TTC549 (cell line): ENCODE results near the gene LSS.

Experiments
- FAIRE-seq: peaks from 2 replicates; lab custom pipeline; 2012; peaks lifted over from hg19 to GRCh38; lab: Jason Lieb, UNC

The LSS gene

DNA sequence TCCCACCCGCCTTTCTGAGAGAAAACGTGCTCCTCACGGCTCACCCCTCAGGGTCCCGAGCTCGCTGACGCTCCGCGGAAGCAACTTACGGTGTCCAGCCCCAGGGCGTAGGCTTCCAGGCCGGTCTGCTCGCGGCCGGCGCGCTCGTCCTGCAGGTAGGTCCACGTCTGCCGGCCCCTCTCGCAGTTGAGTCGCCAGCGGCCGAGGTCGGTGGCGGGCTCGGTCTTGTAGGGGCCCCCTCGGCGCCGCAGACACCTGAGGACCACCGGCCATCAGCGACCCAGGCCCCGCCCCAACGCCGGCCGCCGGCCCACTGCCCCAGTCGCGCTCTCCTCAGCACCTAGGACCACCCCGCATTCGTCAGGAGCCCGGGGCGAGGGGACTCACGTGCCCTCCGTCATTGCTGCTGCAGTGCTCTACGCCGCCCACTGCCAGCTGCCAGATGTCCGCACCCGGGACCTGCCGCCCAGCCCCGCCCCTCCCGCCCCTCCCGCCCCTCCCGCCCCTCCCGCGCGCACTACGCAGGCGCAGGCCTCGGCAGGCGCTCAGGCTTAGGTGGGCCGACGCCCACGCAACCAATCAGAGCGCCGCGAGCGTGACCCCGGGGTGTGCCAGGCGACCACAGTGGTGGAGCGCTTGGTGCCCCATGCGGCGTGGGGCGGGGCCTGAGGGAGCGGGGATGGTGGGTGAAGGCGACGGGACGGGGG is at the start of gene LSS:
Gene LSS (minus strand): TSS at position 430 of the 707 bp plus-strand sequence. CDS start 29 bp downstream, at position 401.
- FAIRE-seq: no peak

DNA sequence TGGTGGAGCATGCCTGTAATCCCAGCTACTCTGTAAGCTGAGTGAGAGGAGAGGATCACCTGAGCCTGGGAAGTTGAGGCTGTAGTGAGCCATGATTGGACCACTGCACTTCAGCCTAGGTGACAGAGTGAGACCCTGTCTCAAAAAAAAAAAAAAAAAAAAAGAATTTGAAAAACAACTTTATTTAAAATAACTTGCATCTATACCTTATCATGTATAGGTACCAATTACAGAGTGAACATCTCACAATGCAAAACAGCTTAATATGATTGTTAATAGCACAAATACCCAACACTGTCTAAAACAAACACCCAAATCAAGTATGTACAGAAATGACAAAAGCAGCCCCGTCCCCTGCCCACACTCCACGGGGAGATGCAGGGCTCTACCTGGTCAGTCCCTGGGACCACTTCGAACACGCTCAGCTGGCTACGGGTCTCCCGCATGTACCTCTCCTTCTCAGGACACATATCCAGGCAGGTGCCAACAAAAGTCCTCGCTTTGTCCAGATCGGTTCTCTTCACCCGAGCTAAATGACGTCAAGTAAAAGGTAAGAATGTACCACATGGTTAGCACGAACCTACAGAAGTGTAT is 46.3 kb upstream of the LSS start:
- FAIRE-seq: no peak

DNA sequence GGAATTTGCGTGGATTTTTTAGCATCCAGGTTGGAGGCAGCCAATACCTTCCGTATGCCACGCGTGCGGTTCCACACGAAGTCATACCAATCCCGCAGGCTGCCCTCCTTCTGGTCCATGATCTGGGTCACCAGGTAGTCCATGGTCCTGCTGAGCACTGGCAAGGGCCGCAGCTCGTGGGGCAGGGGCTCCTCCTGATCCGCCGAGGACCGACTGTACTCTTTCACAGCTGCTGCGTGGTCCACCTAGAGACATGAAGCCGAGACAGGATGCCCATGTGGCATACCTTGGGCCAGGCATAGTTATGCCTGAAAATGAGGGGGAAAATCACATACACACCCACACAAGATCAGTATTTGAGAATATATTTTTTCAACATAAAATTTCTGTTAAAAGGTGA is 44.8 kb upstream of the LSS start:
- no peak for FAIRE-seq

DNA sequence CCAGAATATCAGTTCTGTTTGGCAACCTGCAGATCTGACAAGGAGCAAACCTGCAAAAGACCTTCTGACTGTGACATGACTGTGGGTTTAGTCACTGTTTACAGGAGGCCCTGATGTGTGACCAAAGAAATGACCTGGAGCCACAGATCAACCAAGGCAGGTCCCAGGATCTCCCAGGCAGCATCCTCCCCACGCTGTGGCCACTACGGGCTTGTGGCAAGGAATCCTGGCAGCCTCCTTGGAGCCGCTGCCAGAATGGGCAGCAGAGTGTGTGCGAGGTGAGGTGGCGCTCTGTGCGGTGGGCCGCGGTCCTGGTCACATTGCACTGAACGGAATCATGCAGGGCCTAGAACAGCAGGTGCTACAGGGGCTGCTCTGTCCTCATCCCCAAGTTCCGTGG is 40.9 kb upstream of the LSS start:
- FAIRE-seq: no peak

DNA sequence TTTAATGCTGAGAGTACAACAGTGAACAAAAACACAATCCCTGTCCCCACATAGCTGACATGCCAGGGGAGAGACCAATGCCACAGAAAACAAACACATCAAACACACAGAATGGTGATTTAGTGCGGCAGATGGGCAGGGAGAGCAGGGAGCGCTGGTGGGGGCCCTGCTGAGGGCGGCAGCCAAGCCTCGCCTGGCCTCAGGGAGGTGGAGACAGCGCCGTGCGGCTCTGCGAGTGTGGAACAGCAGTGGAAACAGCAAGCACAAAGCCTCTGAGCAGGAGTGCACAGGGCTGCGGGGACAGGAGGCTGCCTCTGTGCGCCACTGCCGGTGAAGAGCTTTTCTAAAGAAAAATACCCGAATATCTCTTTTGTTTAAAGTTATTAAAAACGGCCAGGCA is 39.8 kb upstream of the LSS start:
- no peak for FAIRE-seq

DNA sequence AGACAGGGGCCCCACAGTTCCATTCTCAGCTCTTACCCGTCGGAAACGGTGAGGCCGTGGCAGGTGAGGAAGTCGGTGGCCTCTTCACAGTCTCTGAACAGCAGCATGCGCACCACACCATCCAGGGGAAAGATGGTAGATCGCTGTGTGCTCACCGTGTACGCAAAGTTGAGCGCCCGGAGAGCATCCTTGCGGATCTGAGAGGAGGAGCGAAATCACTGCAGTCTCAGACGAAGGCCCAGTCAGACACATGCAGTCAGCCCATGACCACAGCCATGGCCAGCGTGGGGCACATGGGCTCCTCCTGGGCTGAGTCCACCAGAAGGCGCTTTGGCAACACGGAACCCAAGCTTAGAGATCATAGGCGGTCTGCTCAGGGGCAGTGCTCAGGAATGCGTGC is 38.4 kb upstream of the LSS start:
- no peak for FAIRE-seq

DNA sequence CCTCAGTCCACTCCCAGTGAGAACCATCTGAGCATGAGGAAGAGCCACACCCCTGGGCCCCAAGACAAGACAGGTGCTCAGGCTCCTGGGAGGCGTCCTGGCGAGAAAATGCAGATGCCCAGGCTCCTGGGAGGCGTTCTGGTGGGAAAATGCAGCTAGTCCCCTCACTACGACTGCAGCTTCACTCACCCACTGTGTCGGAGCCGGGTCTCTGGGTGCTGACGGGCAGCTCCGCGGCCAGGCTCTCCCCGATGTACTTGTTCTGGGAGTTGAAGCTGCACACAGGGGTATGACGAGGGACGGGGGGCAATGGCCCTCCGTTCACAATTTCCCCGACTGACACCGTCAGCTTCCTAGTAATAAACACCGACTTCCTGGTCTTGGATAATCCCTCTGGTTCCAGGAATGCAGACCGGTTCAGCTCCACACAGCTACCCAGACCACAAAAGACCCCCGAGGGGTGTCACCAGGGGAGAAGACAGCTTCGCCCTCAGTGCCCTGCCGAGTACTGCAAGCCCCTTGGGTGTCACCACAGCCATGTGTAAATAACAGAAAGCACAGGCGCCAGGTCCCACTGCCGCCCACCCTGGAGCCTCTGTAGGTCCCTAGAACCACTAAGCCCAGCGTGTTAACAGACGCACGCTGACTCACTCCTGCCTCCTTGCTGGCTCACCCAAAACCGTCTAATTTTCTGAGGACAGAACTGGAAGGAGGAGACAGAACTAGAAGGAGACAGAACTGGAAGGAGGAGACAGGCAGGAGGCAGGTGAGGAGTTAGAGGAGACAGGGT is 37.4 kb upstream of the LSS start:
- FAIRE-seq: no peak

DNA sequence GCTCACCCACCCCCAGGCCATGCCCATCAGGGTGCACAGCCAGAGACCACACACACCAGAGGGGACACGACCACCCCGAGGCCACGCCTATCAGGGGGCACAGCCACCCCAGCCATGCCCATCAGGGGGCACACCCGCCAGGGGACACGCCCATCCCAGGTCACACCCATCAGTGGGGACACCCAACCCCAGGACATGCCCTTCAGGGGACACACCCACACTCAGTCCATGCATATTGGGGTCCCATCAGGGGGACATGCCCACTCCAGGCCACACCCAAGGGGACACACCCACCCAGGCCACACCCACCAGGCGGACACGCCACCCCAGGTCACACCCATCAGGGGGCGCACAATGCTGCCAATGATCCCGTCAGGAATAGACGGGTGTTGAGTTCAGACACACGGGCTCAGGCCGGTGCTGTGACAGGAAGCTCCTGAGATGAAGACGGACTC is 36.1 kb upstream of the LSS start:
- FAIRE-seq: no peak

DNA sequence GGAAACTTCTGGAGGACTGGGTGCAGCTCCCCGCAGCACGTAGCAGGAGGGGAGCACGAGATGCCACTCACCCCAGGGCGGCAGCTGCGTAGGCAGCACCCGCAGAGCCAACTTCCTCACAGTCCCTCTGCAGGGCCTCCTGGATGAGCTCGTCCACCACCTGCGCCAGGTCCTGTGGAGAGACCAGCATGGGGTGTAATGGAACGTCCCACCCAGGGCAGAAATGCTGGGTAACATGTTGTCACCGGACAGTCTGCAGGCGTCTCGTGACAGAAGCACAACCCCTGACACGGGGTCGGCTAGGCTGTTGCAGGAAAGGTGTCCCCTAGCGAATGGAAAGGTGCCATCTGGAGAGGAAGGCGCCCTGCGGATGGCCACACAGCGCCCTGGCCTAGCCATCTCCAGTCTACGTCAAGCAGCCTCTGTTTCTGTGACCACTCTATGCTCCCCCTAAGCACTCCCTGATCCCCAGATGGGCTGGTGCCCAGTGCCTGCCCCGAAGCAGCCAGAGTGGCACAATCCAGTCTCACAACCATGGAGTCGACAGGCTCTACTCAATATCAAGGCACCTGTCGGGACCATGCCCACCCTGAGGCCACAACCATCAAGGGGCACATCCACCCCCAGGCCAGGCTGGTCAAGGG is 35.6 kb upstream of the LSS start:
- FAIRE-seq: no peak

DNA sequence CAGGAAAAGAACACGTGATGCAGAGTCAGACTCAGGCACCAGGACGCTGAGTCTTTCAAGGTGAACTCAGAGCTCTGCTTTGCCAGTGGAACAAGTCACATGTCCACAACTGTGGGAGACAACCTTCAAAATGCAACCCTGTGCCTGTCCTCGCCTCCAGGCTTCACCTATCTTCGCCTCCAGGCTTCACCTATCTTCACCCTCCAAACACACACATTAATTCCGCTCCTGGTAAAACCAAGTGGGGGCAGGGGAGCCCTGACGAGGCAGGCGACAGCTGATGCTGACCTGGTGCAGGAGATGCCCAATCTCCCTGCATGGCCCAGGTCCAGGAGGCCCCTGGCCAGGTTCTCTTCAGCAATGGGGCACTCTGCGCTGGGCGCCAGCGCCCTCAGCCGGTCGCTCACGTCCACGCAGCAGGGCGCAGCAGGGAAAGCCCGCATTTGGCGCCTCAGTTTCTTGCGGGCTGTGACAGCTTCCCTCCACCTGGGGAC is 28.0 kb upstream of the LSS start:
- no peak for FAIRE-seq

DNA sequence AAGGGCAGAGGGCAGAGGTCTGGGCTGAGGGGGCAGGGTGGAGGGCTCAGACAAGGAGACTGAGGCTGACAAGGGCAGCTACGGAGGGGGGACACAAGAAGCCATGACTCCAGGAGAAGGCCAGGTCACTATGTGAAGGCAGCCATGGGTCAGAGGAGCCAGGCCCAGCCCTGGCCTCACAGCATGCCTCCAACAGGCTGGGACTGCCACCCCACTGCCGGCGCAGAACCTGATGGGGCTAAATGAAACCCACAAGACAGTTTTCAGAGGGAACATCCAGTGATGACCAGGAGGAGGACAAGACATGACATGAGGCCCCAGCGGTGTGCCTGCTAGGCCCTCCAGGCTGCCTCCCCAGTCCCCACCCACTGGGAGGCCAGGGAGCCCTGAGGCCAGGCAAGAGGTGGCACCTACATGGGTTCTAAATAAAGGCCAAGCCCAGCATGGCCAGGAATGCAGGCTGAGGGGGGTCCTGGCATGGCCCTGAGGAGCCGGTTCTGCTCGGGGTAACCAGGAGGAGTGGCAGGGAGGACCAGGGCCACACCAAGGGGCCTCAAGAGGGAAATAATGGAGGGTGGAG is 27.3 kb upstream of the LSS start:
- no peak for FAIRE-seq

DNA sequence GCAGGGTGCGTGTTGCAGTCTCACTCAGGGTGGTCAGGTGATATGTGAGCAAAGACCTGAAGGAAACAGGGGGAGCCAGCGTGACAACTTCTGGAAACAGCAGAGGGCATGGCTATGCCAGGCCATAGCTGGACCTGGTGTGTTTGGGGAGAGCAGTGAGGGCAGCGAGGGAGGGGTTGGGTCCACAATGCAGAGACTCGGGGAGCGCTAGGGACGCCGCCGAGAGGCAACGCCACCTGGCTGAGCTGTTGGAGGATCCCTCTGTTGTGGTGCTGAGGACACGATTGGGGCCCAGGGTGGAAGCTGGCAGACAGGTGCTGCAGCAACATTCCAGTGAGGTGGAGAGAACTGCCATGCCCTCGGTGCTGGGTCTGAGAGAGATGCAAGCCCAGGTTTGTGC is 26.6 kb upstream of the LSS start:
- no peak for FAIRE-seq

DNA sequence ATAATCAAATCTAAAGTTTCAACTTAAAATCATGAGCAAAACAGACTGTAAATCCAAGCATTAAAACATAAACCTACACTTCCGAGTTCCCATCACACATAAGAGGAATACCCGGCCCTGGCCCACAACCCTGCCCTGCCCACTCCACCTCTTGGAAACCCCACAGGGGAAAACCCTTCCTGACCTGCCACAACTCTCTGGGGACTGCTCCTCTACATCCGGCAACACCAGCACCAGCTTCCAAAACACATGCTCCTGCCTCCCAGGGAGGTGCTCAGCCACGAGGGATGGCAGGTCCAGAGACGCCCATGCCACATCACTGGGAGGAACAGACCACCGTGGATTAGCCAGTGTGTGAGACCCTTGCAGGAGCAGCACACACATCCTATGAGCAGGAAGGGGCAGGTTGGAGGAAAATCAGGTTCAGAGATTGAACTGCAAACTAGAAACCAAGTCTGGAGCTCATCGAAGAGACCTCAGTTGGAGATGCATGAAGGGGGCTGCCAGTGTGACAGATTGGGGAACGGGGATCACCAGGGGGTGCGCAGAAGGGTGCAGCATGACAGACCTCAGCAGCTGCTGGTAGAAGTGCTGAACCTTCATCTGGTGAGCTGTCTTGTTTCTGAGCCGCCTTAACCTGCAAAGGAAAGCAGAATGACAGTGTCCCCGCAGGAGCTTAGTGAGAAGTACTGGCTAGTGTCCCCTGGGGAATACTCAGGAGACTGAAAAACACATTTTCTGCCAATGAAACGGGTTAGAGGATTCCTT is 25.8 kb upstream of the LSS start:
- FAIRE-seq: no peak

DNA sequence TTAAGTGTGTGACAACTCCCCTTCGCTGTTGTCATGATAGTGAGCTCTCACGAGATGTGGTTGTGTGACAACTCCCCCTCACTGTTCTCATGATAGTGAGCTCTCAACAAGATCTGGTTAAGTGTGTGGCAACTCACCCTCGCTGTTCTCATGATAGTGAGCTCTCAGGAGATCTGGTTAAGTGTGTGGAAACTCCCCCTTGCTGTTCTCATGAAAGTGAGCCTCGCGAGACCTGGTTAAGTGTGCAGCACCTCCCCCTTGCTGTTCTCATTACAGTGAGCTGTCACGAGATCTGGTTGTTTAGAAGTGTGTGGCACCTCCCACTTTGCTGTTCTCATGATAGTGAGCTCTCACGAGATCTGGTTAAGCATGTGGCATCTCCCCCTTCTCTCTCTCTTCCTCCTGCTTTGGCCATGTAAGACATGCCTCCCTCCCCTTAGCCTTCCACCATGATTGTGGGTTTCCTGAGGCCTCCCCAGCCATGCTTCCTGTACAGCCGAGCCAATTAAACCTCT is 25.1 kb upstream of the LSS start:
- no peak for FAIRE-seq

DNA sequence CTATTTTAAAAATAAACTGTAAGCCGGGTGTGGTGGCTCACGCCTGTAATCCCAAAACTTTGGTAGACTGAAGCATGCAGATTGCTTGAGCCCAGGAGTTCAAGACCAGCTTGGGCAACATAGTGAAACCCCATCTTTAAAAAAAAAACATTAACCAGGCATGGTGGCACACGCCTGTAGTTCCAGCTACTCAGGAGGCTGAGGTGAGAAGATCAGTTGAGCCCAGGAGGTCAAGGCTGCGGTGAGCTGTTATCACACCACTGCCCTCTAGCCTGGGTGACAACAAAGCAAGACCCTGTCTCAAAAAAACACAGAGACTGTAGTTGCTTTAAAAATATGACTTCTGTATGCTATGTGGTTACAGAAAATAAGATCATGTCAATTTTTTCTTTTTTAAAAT is 24.3 kb upstream of the LSS start:
- no peak for FAIRE-seq

DNA sequence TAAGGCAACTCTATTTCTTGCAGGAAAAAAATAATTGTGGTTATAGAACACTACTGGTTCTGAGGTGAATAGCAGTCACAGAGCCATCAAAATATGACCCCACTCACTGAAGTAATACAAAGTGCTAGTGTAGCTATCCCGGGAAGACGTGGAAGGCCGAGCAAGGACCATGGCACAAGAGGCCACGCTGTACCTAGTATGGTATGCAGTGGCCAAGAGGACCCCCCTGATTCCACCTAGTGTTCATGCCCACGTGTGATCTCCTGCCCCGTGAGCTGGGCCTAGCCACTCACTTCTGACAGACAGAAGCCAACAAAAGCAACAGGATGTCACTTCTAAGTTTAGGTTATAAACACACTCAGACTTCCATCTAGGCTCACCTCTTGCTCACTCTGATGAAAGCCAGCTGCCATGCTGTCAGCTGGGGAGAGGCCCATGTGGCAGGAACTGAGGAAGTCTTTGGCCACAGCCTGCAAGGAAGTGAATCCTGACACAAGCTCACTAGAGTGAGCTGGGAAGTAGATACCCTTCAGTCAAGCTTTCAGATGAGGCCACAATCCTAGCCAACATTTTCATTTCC is 21.7 kb upstream of the LSS start:
- FAIRE-seq: no peak

DNA sequence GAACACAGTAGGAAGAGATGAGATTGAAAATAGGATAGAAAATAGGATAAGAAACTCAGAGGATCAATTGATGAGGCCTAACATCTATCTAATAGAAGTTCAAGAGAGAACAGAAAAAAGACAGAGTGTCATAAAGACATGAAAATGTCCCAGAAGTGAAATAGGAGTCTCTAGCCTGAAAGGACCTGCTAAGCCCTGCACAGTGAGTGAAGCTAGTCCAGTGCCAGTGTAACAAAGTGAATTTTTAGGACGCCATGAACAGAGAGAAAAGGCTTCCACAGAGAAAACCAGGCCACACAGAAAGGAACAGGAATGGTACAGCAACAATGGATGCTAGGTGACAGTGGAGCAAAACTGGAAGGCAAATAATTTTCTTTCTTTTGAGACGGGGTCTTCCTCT is 20.3 kb upstream of the LSS start:
- FAIRE-seq: no peak

DNA sequence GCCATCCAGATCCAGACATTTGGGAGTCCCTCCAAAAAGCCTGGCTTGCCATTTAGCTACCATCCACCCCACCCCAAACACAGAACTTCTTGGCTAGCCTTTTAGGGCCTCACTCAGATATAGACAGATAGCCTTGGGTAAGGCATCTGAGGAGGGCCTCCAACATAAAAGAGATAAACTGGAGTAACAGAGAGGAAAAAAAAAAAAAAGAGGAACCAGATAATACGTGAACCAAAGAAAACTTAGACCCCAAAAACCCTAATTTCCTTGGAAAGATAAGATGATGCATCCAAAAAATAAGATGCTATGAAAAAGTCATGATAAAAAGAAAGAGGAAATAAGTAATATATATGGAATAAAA is 19.8 kb upstream of the LSS start:
- no peak for FAIRE-seq

DNA sequence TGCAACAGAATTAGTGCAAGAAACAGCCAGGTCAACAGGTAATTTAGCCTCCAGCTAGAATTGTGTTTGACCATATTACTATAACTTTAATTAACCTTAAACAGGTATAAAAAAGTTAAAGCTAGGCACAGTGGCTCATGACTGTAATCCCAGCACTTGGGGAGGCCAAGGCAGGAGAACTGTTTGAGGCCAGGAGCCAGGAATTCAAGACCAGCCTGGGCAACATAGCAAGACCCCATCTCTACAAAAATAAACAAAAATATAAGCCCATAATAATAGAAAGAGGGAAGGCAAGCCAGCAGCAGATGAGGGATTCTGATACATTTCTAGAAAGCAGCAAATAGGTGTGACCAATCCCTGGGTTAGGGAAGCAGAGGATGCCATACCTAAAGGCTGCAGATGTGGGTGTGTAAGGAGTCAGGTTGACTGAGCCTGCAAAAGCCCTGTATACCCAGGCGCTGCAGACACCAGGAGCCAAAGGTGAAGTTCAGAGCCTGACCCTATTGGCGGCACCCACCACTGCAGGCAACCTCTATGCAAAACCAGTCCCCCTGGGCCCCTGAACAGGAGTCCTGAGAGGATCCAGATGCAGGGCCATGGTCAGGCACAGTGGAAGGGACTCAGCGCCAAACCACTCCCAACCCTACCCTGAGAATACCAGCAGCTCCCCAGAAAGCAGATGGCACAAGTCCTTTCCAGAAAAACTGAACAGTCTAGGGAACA is 19.3 kb upstream of the LSS start:
- FAIRE-seq: no peak

DNA sequence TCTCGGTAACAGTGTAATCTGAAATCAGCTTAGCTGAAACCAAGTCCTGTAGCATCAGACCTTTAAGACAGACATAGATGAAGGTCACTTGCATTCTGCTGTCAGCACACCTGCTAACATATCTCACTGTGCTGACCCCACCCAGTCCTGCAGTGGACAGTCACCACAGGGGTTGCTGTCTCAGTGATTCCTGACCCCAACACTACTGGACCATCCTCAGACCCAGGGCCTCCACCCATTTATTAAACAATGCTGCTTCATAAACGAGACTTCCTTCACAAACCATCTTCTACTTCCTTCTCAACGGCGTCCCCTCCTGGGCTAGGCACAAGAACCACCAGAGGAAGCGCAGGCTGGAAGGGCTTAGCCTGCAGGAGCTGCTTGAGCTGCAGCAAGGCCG is 17.8 kb upstream of the LSS start:
- FAIRE-seq: no peak
